Measurements from ENCODE around the gene TDO2.
"Not testable (repeated sequence)": the region's sequence is repeated elsewhere in the genome, so short reads cannot be mapped to it uniquely, and the experiment has no call there.

TDO2 gene

DNA sequence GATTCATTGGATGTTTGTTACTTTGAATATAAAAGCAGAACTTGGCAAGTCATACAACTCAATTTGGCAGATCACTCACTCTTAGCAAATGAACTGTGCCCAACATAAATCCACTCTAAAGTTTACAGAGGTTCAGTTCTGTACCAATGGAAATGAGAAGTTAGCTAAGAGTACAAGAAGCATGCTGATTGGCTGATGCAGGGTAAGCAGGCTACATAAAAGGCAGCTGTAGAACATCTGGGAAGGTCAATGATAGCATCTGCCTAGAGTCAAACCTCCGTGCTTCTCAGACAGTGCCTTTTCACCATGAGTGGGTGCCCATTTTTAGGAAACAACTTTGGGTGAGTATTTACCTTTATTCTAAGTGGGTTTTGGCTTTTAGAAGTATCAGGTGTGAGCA lies at the start of gene TDO2:
TSS of gene TDO2 (plus strand) at position 244 of the 400 bp plus-strand sequence. CDS start at position 307, 63 bp downstream.
- no peak for DNase-seq

DNA sequence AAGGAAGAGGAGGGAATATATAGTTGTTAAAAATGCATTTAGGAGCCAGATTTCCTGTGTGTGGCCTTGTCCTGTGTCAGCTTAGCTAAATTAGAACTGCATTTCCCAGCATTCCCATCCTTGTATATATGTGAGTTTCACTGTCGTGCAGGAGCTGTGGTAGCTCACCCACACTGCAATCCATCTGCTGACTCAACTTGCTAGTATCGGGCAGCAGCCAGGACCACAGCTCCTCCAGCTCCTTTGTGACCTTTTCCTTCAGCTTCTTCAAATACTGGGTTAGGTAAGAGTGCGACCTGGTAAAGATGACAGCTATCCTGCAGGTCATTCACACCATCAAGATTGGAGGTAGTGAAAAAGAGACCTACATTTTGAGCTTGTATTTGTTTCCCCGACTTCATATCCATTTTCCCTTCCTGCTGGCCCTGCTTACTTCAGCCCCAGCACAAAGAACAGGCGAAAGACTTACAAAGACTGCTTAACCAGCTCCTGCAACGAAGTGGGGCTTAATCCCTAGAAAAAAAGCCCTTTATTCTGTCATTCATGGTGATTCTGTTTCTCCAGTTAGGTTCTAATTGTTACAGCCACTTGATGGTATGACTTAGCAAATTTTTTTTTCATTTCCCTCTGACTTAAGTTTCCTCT lies 48.8 kb upstream of the TDO2 start:
- DNase-seq: no peak

GRCh38 chr4:155855897-155856296 lies 47.6 kb upstream of the TDO2 start:
- DNase-seq: no peak

DNA sequence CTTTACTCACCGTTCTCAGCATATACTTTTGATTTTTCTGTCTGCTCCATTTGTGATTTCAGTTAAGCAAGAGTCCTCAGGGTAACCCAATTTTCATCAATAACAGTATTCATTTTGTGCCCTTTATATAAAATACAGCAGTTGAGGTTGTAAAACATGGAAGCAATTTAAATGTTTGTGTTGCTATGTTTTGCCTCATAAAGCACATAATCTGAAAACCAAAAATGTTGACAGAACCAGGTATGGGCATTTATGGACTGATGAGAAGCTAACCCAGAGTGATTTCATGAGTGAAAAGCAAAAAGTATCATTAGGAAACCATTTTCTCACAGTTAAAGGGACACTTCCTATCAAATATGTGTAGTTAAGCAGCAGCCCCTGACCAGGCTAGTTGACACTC lies 37.3 kb upstream of the TDO2 start, which contains the start of gene ASIC5:
TSS of gene ASIC5 (minus strand) at position 101 of the 400 bp plus-strand sequence. CDS start at position 50, 51 bp downstream.
- DNase-seq: no peak

DNA sequence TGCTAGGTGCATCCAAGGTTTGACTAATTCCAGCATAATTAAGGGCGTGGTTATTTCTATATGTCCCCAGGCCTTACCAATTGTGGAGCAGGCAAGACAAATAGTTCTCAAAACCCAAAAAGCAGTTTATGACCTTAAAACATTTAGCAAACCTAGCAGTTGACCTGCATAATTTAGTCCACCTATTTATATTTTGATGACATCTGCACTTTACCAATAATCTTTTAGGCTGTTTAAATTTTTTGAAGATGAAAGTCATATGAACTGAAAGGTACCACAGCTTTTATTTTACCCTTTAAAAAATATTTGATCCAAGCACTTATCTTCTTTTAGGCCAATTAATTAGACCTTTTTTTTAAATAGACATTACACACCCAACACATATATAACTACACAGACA lies 27.6 kb upstream of the TDO2 start:
- no peak for DNase-seq

GRCh38 chr4:155877971-155878370 lies 25.5 kb upstream of the TDO2 start:
- DNase-seq: no peak

GRCh38 chr4:155878611-155879010 lies 24.9 kb upstream of the TDO2 start:
- no peak for DNase-seq

GRCh38 chr4:155879767-155880166 lies 23.7 kb upstream of the TDO2 start:
- no peak for DNase-seq

DNA sequence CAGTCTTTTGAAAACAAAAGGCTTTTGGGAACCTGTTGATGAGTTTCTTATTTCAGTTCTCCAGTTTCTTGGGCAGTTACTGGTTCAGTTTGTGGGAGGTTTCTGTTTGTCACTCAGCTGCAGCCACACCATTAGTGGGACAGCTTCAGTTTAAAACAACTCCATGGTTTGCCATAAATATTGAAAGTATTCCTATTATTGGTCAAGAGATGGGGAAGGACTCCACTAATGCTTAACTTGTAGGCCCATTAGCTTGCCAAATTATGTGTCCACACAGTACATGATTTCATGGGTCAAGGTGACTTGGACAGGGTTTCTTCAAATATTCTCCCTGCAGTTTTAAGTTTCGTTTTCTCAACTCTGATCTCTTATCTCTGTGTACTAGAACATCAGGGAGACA lies 21.9 kb upstream of the TDO2 start:
- DNase-seq: no peak

DNA sequence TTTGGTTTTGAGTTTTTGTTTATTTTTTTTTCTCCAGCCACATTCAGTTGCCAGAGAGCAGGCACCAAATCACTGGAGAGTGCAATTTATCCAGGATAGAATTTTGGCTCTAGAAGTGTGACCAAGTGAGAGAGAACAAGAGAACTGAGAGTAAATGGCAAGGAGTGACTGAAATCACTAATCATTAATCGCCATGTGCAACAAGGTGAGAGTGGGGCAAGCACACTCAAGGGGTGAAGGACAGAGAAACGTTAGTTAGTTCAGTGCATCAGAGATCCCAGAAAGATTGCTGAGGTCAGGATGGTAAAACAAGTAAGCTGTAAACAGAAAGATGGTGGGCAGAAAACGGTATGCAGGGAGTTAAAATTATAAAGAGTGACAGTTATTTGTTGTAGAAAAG lies 19.6 kb upstream of the TDO2 start:
- no peak for DNase-seq

- DNase-seq: no peak
Observed at GRCh38 chr4:155885666-155886065, 17.8 kb upstream of the TDO2 start.

DNA sequence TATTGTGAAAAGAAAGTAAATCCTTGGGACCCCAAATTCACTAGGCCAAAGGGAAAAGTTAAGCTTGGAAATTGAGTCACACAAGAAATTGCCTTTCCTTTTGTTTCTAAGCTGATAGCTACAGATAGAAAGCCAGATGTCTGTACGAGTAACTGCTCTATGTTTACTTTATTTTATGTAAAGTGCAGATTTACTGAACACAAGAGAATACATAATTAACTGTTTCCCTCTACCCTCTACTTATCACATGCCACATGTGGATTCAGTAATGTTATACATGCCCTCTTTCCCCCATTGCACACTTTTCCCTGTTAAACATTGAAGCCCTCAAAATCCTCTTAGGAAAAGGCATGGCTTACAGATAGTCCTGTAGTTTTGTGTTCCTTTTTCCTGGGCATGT lies 16.5 kb upstream of the TDO2 start:
- no peak for DNase-seq

- no peak for DNase-seq
Observed at GRCh38 chr4:155887847-155888570, 15.5 kb upstream of the TDO2 start.

DNA sequence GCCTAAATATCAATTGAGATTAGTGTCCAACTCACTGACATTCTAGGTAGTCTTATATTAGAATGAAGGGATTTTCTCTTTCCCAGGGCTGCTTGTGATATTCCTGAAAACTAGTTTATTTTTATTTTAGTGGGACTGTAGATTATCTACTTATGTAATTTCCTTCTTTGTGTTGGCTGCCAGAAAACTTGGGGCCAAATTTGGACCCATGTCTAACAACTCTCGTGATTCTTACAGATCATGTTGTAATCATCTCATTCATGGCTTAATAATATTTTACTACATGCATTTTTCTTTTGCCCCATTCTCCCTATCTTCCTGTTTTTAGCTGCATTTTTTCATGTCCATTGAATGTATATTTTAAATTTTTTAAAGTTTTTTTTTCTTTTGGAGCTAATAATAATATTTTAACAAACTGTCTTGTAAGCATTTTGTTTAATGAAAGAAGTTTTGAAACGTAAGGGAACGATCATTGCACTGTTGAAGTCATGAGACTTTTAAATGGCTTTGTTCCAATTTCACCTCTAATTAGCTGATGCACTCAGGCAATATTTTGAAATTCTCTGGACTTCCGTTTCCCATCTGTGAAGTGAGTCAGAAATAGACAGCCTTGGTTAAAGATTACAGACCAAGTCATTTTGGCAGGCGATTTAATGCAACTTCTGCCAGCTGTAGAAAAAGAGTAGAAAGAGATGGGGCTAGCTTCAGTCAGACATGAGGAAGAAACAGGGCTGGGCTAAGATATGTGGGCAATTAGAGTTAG lies 14.3 kb upstream of the TDO2 start:
- peak; percentile 83 for DNase-seq

GRCh38 chr4:155889946-155890345 lies 13.6 kb upstream of the TDO2 start:
- DNase-seq: no peak

DNA sequence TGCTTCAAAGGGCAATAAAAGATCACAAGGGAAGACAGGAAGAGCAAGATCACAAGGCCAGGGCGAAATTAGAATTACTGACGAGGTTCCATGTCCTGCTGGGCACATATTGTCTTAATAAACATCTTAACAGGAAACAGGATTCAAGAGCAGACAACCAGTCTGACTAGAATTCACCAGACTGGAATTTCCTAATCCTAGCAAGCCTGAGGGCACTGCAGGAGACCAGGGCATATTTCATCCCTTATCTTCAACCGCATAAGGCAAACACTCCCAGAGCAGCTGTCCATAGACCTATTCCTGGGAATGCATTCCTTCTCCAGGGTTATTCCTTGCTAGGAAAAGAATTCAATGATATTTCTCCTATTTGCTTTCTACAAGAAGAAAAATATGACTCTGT lies 12.4 kb upstream of the TDO2 start:
- no peak for DNase-seq

GRCh38 chr4:155898371-155898770 lies 5.1 kb upstream of the TDO2 start:
- not testable (repeated sequence) for DNase-seq

DNA sequence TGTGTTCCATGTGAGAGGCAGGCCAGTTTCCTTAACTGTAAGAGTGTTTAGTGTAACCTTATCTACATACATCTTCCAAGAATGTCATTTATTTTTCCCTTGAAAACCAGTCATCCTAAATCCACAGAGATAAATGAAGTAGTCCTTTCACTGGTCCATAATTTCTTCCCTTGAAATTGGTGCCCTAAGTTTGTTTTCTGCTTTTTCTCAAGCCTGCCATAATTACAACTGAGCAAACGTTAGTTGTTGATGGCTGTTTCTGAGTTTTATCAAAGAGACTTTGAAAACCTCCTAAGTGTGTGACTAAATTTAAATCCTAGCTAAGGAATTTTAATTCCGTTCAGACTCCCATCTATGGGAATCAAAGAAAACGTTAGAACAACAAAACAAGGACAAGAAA lies 3.6 kb upstream of the TDO2 start:
- DNase-seq: no peak

GRCh38 chr4:155900381-155900780 lies 3.1 kb upstream of the TDO2 start:
- DNase-seq: no peak

DNA sequence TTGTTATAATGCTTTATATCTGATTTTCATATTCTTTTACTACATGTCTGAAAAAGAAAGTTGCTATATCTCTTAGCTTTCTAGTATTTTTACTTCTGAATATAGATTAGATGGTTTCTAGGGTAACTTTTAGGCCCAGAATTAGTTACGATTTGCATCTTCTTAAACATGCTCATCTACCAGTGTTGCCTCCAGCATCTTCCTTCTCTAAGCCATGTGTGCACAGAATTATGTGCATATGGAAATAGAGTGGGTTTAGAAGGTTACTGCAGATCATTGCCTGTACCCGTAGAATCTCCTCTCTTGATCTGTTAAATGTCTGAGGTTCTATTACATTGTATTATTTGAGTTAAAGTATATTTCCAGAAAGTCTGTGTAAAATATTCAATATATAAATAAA lies 2.5 kb upstream of the TDO2 start:
- DNase-seq: no peak

DNA sequence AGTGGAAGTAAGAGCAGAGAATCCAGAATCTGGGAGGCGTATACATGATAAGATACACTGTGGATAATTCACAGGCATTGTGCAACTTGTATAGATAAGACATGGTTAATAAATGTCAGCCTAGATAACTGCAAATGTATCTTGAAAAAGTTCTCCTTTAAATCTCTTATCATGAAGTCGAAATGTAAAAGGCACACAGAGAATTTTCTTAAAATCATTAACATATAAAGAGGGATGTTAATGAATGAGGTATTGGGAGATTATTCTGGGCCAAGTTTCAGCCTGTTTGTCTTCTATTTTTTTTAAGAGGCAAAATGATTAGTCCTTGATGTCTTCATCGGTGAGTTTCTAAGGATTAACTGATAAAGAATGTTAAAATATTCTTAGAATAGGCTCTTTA lies 835 bp downstream of the TDO2 start:
- DNase-seq: no peak

DNA sequence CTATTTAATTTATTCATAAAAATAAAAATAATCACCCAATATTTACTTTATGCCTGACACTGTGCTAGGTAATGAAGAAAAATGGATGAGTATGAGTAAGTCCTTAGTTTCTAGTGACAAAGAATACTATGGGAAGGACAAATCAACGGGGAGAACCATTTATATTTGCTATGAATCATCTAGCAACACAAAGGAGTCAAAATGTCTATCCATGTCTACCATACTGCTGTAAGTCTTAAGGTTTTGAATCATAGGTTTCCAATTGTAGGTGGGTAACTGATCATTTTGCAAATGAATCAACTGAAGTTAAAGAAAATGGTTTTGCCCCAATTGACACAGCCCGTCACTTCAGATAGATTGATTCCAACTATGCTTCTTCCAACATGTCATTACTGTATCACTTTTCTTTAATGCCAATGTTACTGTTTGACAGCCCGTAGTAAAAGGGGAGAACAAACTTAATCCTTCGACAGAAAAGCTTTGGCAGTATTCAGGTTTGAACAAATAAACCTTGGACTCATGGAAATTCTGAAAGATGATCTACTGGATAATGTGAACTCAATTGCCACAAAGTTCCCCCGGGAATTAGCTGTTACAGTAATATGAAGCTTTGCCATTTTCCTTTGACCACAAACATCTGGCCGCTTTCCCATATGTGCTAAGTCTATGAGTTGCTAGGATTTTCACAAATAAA lies 3.2 kb downstream of the TDO2 start:
- DNase-seq: peak; percentile 44

GRCh38 chr4:155907556-155907955 lies 4.1 kb downstream of the TDO2 start:
- DNase-seq: no peak

Measured in NCI-H446 treated with DMSO at 0.1 percent for 48 hours (cell line).